RWPE2 (cell line): ENCODE measurements around the gene GARIN5A.

Experiments used
- ATAC-seq: fragments of 200-7000 bp; cut with Tn5 transposase; 3 replicates; pipeline ENCODE4 v1.9.1; 2021; ENCODE audit warnings: low read depth
- DNase-seq: peaks from one replicate; pipeline ENCODE4 v3.0.0-alpha.2; 2020; ENCODE audit warnings: low spot score
- H3K27ac ChIP-seq: fragments of 450-650 bp; 2 replicates; pipeline ENCODE4 v1.5.1; 2017; ENCODE audit warnings: mild to moderate bottlenecking; ENCODE audit not compliant: poor library complexity, severe bottlenecking
- H3K27me3 ChIP-seq: fragments of 250-450 bp; sonication (Bioruptor Pico); 2 replicates; pipeline ENCODE4 v1.5.1; 2021; ENCODE audit warnings: mild to moderate bottlenecking, moderate library complexity; ENCODE audit not compliant: insufficient read depth, poor library complexity, severe bottlenecking
- H3K36me3 ChIP-seq: fragments of 250-450 bp; sonication (Bioruptor Pico); 2 replicates; pipeline ENCODE4 v1.5.1; 2020; ENCODE audit warnings: low read depth, mild to moderate bottlenecking, moderate library complexity
- H3K4me1 ChIP-seq: fragments of 250-450 bp; sonication (Bioruptor Pico); 2 replicates; pipeline ENCODE4 v1.5.1; 2021; ENCODE audit warnings: mild to moderate bottlenecking, moderate library complexity; ENCODE audit not compliant: insufficient read depth, poor library complexity, severe bottlenecking
- H3K4me3 ChIP-seq: fragments of 250-450 bp; sonication (Bioruptor Pico); 2 replicates; pipeline ENCODE4 v1.5.1; 2021; ENCODE audit warnings: mild to moderate bottlenecking, moderate library complexity; ENCODE audit not compliant: severe bottlenecking
- H3K9me3 ChIP-seq: fragments of 250-450 bp; sonication (Bioruptor Pico); 2 replicates; pipeline ENCODE4 v1.5.1; 2021; ENCODE audit warnings: mild to moderate bottlenecking, moderate library complexity; ENCODE audit not compliant: severe bottlenecking
- TF ChIP-seq, protein P1 (sequence below): fragments of 450-650 bp; IDR thresholded peaks from one replicate; pipeline ENCODE4 v1.5.1; 2017; ENCODE audit warnings: mild to moderate bottlenecking, moderate library complexity; ENCODE audit not compliant: poor library complexity, severe bottlenecking

Gene GARIN5A

DNA sequence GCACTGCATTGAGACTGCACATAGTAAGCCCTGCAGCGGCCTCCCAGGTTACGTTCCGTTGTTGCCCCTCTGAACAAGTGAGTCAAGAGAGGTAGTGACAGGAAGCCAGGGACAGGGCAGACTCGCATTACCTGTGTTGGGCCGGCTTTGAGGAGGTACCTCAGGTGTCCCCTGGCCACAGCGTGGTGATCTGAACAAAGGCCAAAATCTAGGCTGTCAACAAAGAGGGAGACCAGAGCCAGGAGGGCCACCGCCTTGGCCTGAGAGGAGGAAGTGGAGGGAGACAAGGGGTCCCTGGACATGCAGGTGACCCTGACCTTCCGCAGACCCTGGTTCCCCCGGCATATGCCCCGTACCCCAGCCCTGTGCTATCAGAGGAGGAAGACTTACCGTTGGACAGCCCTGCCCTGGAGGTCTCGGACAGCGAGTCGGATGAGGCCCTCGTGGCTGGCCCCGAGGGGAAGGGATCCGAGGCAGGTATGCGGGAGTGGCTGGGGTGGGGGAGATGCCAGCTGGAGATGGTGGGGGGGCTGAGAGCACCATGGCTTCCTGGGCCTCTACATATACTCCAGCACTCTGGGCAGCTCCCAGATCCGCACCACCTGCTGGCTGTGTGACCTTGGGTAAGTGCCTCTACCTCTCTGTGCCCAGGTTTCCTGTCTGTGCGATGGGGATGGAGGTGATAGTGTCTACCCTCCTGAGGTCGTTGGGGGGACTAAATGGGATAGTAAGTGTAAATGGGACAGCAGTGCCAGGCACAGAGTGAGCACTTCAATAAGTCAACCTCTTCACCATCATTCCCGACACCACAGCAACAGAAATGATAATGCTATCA is 53.2 kb downstream of the GARIN5A start:
- no peak for DNase-seq
- H3K36me3 ChIP-seq: no peaks in the 10 kb centered on the region
- TF ChIP-seq, protein P1, sequence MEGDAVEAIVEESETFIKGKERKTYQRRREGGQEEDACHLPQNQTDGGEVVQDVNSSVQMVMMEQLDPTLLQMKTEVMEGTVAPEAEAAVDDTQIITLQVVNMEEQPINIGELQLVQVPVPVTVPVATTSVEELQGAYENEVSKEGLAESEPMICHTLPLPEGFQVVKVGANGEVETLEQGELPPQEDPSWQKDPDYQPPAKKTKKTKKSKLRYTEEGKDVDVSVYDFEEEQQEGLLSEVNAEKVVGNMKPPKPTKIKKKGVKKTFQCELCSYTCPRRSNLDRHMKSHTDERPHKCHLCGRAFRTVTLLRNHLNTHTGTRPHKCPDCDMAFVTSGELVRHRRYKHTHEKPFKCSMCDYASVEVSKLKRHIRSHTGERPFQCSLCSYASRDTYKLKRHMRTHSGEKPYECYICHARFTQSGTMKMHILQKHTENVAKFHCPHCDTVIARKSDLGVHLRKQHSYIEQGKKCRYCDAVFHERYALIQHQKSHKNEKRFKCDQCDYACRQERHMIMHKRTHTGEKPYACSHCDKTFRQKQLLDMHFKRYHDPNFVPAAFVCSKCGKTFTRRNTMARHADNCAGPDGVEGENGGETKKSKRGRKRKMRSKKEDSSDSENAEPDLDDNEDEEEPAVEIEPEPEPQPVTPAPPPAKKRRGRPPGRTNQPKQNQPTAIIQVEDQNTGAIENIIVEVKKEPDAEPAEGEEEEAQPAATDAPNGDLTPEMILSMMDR: no peak
- no peak overlapping the region for H3K27ac ChIP-seq
- H3K9me3 ChIP-seq: no peaks in the 10 kb centered on the region
- H3K4me1 ChIP-seq: no peaks in the 10 kb centered on the region
- peaks cover 17% of the 10 kb centered on the region for H3K27me3 ChIP-seq
- ATAC-seq: no peak
- no peak overlapping the region for H3K4me3 ChIP-seq

DNA sequence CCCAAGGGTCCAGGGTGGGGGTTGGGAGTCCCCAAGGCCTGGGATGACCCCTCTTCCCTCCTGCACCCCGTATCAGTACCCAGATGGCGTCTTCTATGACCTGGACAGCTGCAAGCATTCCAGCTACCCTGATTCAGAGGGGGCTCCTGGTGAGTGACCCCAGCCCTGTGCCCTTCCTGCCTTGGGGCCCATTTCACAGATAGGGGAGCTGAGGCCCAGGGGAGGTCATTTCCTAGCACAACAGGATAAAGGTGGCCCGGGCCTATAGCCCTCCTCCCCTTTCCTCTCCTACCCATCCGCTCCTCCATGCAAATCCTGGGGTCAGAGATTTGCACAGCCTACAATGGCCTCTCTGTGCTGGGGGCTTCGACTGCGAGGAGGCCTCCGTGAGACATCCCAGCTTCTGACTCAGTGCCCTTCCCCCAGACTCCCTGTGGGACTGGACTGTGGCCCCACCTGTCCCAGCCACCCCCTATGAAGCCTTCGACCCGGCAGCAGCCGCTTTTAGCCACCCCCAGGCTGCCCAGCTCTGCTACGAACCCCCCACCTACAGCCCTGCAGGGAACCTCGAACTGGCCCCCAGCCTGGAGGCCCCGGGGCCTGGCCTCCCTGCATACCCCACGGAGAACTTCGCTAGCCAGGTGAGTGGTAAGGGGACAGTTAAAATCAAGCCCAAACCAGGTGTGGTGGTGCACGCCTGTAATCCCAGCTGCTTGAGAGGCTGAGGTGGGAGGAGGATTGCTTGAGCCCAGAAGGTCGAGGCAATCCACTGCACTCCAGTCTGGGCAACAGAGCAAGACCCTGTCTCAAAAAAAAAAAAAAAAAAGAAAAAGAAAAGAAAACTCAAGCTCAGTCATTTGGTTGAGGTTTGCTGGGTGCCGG is 54.0 kb downstream of the GARIN5A start:
- no peaks in the 10 kb centered on the region for H3K36me3 ChIP-seq
- no peaks in the 10 kb centered on the region for H3K4me1 ChIP-seq

DNA sequence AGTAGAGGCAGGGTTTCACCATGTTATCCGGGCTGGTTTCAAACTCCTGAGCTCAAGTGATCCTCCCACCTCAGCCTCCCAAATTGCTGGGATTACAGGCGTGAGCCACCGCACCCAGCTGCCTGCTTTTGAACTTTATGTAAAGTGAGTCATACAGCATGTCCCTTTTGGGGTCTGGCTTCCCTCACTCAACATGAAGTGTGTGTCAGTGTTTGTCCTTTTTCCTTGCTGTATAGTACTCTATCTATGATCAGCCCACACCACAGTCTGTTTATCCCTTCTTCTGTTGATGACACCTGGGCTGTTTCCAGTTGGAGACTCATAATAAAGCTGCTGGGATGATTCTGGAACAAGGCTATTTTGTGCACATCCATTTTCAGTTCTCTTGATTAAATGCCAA is 55.8 kb downstream of the GARIN5A start:
- Histone ChIP-seq H3K4me1 (no peaks in the 10 kb centered on the region), H3K9me3 (no peaks in the 10 kb centered on the region), H3K36me3 (no peaks in the 10 kb centered on the region), H3K27ac (no peak overlapping the region), H3K4me3 (no peak overlapping the region), H3K27me3 (peaks cover 17% of the 10 kb centered on the region)
- DNase-seq (no peak), ATAC-seq (no peak)
- TF ChIP-seq, protein P1: no peak

More for the DNA sequence above, 54.0 kb downstream of the GARIN5A start:
- DNase-seq (no peak), ATAC-seq (no peak)
- Histone ChIP-seq H3K27ac (no peak overlapping the region), H3K9me3 (no peaks in the 10 kb centered on the region), H3K4me3 (no peak overlapping the region), H3K27me3 (peaks cover 17% of the 10 kb centered on the region)
- TF ChIP-seq, protein P1: no peak

DNA sequence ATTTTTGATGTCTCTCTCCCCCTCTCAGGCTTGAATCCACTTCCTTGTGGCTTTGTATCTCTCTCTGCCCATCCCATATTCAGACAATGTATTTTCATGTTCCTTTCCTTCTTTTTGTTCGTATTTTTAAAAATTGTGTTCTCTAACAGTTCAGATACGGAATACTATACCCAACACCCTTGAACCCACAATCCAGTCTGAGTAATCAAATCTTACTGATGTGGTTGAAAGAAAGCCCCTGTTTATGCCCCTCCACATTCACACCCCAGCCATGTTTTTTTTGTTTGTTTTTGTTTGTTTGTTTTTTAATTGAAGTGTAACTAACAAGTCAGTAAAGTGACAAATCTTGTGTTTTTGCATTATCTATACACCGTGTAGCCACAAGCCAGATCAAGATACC is 56.5 kb downstream of the GARIN5A start:
- TF ChIP-seq, protein P1: no peak
- no peaks in the 10 kb centered on the region for H3K4me1 ChIP-seq
- ATAC-seq (no peak), DNase-seq (no peak)
- H3K27me3 ChIP-seq: peaks cover 17% of the 10 kb centered on the region
- no peak overlapping the region for H3K4me3 ChIP-seq
- peaks cover 2% of the 10 kb centered on the region; the same call in 1 of the 2 replicates for H3K36me3 ChIP-seq
- no peak overlapping the region for H3K27ac ChIP-seq
- H3K9me3 ChIP-seq: no peaks in the 10 kb centered on the region
